Bronchial smooth muscle cell (primary cell): ENCODE results near the gene SEC61A2. TPM values are rescaled to one million over a fixed set of nuclear protein-coding genes. Genes with fewer than 3 reads are reported as not detected.

Experiments used
- total RNA-seq: library from RNA; depleted of rRNA; stranded (reverse); fragments of >200 nt; gene quantifications from 2 replicates; pipeline ENCODE4 v1.2.1, GENCODE V29; 2014

Gene SEC61A2
- total RNA-seq, result 5.7 and 6.1 TPM in 2 replicates

GRCh38 chr10:12129222-12130111 is at the start of gene SEC61A2:
Gene SEC61A2, plus strand, starts transcription at chr10:12129677. Its CDS starts 111 bp downstream, at chr10:12129788.

GRCh38 chr10:12195603-12196506 is 66.4 kb downstream of the SEC61A2 start, which contains the start of the genes CDC123 and NUDT5:
Gene CDC123, plus strand, starts transcription at chr10:12196188. Its CDS starts 58 bp downstream, at chr10:12196246.
Gene NUDT5, minus strand, starts transcription at chr10:12195891. Its CDS starts 9,600 bp downstream, at chr10:12186291.

Other genes starting within 250 kb of the SEC61A2 start
- gene UPF2, start 86.9 kb upstream of the SEC61A2 start, total RNA-seq, result 12.3 and 14.2 TPM in 2 replicates
- gene DHTKD1, start 60.7 kb upstream of the SEC61A2 start, total RNA-seq, result 18.3 and 26.9 TPM in 2 replicates
- gene NUDT5, start 66.2 kb downstream of the SEC61A2 start, total RNA-seq, result 49.0 and 56.8 TPM in 2 replicates
- gene CDC123, start 66.5 kb downstream of the SEC61A2 start, total RNA-seq, result 157 and 187 TPM in 2 replicates
- gene CAMK1D, start 219.9 kb downstream of the SEC61A2 start, total RNA-seq, result 0.79 and 0.94 TPM in 2 replicates